ENCODE data around the gene VSX2. TPM values are rescaled to one million over a fixed set of nuclear protein-coding genes. Genes with fewer than 3 reads are reported as not detected.

VSX2 gene
- not detected in 2 replicates for total RNA-seq

DNA sequence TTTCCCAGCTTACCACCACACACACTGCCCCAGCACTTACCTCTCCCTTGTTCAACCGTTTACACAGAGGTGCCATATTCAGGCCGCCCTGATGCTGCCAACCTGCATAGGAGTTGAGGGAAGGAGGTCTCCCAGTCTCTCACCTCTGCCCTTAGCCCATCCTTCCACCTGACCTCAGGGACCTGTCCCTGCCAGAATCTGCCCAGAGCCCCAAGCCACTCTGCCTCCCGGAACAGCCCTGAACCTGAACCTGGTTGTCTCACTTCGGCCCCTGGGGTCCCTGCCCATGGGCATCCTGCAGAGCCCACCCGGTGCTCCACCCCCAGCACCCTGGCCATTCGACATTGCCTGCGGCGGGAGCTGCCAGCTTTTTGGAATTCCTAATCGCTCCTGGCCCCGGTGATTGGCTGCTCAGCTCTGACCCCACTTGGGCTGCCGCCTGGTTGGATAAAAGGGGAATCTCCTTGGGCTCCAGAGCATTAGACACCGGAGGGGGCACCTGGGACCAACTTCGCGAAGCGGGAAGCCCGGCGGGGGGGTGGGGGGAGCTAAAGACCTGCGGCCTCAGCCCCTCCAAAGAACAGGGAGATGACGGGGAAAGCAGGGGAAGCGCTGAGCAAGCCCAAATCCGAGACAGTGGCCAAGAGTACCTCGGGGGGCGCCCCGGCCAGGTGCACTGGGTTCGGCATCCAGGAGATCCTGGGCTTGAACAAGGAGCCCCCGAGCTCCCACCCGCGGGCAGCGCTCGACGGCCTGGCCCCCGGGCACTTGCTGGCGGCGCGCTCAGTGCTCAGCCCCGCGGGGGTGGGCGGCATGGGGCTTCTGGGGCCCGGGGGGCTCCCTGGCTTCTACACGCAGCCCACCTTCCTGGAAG is at the start of gene VSX2:
TSS of gene VSX2 (plus strand) at position 476 of the 874 bp plus-strand sequence. CDS start at position 589, 113 bp downstream.

DNA sequence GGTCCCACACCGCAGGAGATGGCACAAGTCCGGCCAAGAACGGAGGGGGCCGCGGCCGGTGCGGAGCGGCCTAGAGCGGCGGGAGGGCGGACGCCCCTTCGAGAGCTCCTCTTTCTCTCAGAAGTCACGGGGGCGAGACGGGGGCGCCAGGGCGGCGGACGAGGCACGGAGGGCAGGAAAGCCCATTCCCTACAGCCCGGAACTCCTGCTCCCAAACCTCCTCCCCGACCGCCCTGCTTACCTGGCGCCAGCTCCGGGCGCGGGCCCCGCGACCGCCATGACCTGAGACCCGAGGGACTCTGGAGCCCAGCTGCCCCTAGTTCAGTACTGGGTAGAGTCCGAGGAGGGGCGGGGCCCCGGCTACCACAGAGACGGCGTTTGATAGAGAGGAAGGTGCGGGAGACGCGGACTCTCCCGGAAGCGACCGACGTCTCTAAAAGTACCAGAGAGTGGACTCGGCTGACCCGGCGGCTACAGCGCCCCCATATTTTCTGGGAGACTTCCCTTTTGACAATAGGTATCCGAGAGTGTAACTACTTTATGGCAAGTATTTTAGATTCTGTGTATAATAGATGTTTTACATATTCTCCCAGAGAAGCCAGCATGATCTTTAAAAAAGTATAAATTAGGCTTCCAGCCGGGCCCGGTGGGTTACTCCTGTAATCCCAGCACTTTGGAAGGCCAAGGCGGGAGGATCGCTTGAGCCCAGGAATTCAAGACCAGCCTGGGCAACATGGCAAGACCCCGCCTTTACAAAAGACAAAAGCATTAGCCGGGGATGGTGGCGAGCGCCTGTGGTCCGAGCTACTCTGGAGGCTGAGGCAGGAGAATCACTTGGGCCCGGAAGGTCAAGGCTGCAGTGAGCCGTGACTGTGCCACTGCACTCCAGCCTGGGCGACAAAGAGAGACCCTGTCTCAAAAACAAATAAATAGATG is 63.7 kb downstream of the VSX2 start, which contains the start of gene ABCD4:
TSS of gene ABCD4 (minus strand) at position 301 of the 936 bp plus-strand sequence. CDS start at position 279, 22 bp downstream.

Other genes with a start within 250 kb of the VSX2 start
- 6.8 and 7.2 TPM in 2 replicates for gene ENTPD5, start 220.2 kb upstream of the VSX2 start, total RNA-seq
- gene BBOF1, start 220.1 kb upstream of the VSX2 start, total RNA-seq = 3.8 and 5.7 TPM in 2 replicates
- gene ALDH6A1, start 155.0 kb upstream of the VSX2 start, total RNA-seq = 17.2 and 20.0 TPM in 2 replicates
- 4.2 and 5.2 TPM in 2 replicates for gene LIN52, start 154.5 kb upstream of the VSX2 start, total RNA-seq
- 17.7 and 39.5 TPM in 2 replicates for gene ABCD4, start 63.5 kb downstream of the VSX2 start, total RNA-seq
- not detected in 2 replicates for gene VRTN, start 109.0 kb downstream of the VSX2 start, total RNA-seq
- not detected in 2 replicates for gene SYNDIG1L, start 186.8 kb downstream of the VSX2 start, total RNA-seq